Fibroblast of pulmonary artery (primary cell): ENCODE data around the gene TSC22D3.
"Not testable (repeated sequence)": the region's sequence is repeated elsewhere in the genome, so short reads cannot be mapped to it uniquely, and the experiment has no call there.

Experiments
- DNase-seq: peaks from one replicate; pipeline ENCODE4 v3.0.0-alpha.2; 2010; ENCODE audit warnings: low read depth
- H3K4me3 ChIP-seq: replicated peaks from 2 replicates; pipeline ENCODE4 v1.5.1; 2011; ENCODE audit warnings: low read depth, mild to moderate bottlenecking, control low read depth, low read length, moderate library complexity
- CTCF ChIP-seq: IDR thresholded peaks from 2 replicates; pipeline ENCODE4 v1.5.1; 2011; ENCODE audit warnings: mild to moderate bottlenecking, control low read depth, low read length, inconsistent platforms; ENCODE audit errors: missing control alignments

TSC22D3 gene

GRCh38 chrX:107675823-107676555 lies 99.6 kb downstream of the TSC22D3 start:
- no peak for TF ChIP-seq CTCF
- peak overlapping the region; percentile 82 for H3K4me3 ChIP-seq
- DNase-seq = peak; percentile 78

- no peak for TF ChIP-seq CTCF
- H3K4me3 ChIP-seq = peak overlapping the region; percentile 82
- DNase-seq = no peak
Measured at GRCh38 chrX:107675365-107675654, 100.3 kb downstream of the TSC22D3 start.

GRCh38 chrX:107674480-107675364 lies 100.9 kb downstream of the TSC22D3 start:
- peak overlapping the region; percentile 82 for H3K4me3 ChIP-seq
- peak; percentile 92 for DNase-seq
- TF ChIP-seq CTCF = no peak

GRCh38 chrX:107673933-107674479 lies 101.6 kb downstream of the TSC22D3 start:
- no peak for TF ChIP-seq CTCF
- DNase-seq = peak; percentile 95
- peak overlapping the region; percentile 82 for H3K4me3 ChIP-seq

- no peak for TF ChIP-seq CTCF
- no peak overlapping the region for H3K4me3 ChIP-seq
- DNase-seq = no peak
Measured at GRCh38 chrX:107673431-107673830, 102.2 kb downstream of the TSC22D3 start.

GRCh38 chrX:107672955-107673378 lies 102.6 kb downstream of the TSC22D3 start:
- TF ChIP-seq CTCF = peak; percentile 62
- peak; percentile 89 for DNase-seq
- no peak overlapping the region for H3K4me3 ChIP-seq

- H3K4me3 ChIP-seq, DNase-seq: not testable (repeated sequence)
Measured at GRCh38 chrX:107671256-107671655, 104.3 kb downstream of the TSC22D3 start.
